Measurements from ENCODE around the gene EPHX1. TPM values are rescaled to one million over a fixed set of nuclear protein-coding genes. Genes with fewer than 3 reads are reported as not detected.
"Not testable (repeated sequence)": the region's sequence is repeated elsewhere in the genome, so short reads cannot be mapped to it uniquely, and the experiment has no call there.

Gene EPHX1
- total and polyA plus RNA-seq, 9 donors, result 17.5 to 43.2 (median 37.9) TPM

DNA sequence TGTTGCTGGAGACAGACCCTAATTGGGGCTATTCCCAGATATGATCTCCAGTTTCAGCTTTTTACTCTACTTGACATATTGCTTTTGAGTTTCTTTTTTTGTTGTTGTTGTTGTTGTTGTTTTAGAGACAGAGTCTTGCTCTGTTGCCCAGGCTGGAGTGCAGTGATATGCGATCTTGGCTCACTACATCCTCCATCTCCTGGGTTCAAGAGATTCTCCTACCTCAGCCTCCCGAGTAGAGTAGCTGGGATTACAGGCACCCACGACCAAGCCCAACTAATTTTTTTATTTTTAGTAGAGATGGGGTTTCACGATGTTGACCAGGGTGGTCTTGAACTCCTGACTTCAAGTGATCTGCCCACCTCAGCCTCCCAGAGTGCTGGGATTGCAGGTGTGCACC lies 33.6 kb upstream of the EPHX1 start:
- no peaks in the 10 kb centered on the region for H3K9me3 ChIP-seq (replicated peaks; ENCODE audit: control insufficient read depth, low read depth, low read length)
- WGBS (ENCODE audit: insufficient coverage), result 100% methylated on average over 1 of the region's 4 CpGs
- H3K36me3 ChIP-seq (ENCODE audit: control insufficient read depth, insufficient read depth, low read length), result peaks cover 7% of the 10 kb centered on the region
- DNase-seq, result no peak
- peaks cover 27% of the 10 kb centered on the region for H3K4me1 ChIP-seq (ENCODE audit: control insufficient read depth, insufficient read depth, low read length)
- H3K27ac ChIP-seq (ENCODE audit: low read length), result no peak overlapping the region
- peaks cover 2% of the 10 kb centered on the region for H3K27me3 ChIP-seq (ENCODE audit: control insufficient read depth, insufficient read depth, low read length)
- H3K4me3 ChIP-seq (ENCODE audit: low read length), result no peak overlapping the region

DNA sequence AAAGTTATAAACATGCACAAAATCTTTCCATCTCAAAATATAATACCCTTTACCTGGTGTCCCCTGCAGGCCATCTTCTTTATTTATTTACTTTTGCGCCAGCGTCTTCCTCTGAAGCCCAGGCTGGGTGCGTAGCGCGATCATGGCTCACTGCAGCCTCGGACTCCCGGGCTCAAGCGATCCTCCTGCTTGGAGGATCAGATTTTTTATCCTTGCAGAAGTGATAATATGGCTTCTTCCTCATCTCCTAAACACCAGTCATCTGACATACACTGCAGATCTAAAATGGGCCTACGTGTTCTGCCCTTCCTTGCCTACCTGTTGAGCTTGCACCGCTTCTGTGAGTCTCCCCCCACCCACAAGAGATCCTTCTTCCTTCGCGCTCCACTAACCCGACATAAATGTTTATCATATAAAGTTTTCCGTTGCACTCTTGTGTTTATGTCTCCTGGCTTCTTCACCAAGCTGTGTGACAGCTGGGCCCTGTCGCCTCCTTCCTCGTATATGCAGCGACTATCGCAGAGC lies 32.8 kb upstream of the EPHX1 start:
- peaks cover 2% of the 10 kb centered on the region for H3K27me3 ChIP-seq (ENCODE audit: control insufficient read depth, insufficient read depth, low read length)
- peaks cover 21% of the 10 kb centered on the region for H3K4me1 ChIP-seq (ENCODE audit: control insufficient read depth, insufficient read depth, low read length)
- peaks cover 7% of the 10 kb centered on the region for H3K36me3 ChIP-seq (ENCODE audit: control insufficient read depth, insufficient read depth, low read length)
- WGBS (ENCODE audit: insufficient coverage), result 10% methylated on average over 12 of the region's 18 CpGs
- peak overlapping the region; percentile 97 for H3K4me3 ChIP-seq (ENCODE audit: low read length)
- H3K27ac ChIP-seq (ENCODE audit: low read length), result peak overlapping the region; percentile 100
- no peaks in the 10 kb centered on the region for H3K9me3 ChIP-seq (replicated peaks; ENCODE audit: control insufficient read depth, low read depth, low read length)
- no peak for DNase-seq

DNA sequence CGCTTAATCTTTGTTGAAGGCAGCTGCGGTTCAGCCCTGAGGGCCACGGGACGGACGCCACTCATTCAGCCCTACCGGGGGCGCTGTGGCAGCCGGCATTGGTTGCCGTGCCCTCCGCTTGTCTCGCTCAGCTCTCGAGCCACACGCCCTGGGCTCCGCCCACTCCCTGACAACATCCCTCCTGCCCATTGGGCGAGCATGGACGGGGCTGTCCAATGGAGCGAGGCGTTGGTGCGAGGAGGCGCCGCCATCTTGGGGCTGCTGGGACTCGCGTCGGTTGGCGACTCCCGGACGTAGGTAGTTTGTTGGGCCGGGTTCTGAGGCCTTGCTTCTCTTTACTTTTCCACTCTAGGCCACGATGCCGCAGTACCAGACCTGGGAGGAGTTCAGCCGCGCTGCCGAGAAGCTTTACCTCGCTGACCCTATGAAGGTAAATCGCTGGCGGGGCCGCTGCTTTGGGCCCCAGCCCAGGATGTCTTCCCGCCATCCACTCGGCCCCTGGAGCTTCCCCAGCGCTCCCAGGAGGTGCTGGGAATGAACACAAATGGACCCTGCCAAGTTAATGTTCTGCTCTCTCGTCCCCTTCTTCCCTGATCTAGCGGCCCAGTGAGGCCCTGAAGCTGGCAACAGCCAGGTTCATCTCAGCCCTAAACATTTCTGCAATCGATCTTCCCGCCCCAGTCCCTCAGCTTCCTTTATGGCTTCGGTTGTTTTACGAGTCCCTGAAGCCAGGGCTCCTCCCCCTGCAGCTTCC lies 32.2 kb upstream of the EPHX1 start, which contains the start of gene SRP9:
TSS of gene SRP9 (plus strand) at position 244 of the 754 bp plus-strand sequence. CDS start at position 359, 115 bp downstream.
- peaks cover 20% of the 10 kb centered on the region for H3K4me1 ChIP-seq (ENCODE audit: control insufficient read depth, insufficient read depth, low read length)

DNA sequence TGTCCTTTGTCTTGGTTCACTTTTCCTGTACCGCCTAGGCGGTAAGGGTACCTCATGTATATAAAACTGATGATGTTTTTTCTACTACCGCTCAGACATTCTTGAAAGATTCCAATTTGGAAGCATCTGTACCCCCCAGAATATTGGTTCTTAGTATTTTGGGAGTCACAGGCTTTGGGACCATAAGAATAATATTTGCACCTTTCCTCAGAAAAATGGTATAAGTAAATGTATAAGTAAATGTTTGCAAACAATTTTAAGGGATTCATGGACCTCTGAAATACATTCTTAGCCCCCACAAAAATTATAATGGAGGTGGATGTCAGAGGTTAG lies 31.6 kb upstream of the EPHX1 start:
- no CpG with 5 or more reads among the region's 3 CpGs for WGBS (ENCODE audit: insufficient coverage)
- peak overlapping the region; percentile 100 for H3K27ac ChIP-seq (ENCODE audit: low read length)
- peaks cover 7% of the 10 kb centered on the region for H3K36me3 ChIP-seq (ENCODE audit: control insufficient read depth, insufficient read depth, low read length)
- H3K4me1 ChIP-seq (ENCODE audit: control insufficient read depth, insufficient read depth, low read length), result peaks cover 20% of the 10 kb centered on the region
- H3K27me3 ChIP-seq (ENCODE audit: control insufficient read depth, insufficient read depth, low read length), result peaks cover 1% of the 10 kb centered on the region
- peak overlapping the region; percentile 97 for H3K4me3 ChIP-seq (ENCODE audit: low read length)
- no peak for DNase-seq
- H3K9me3 ChIP-seq (replicated peaks; ENCODE audit: control insufficient read depth, low read depth, low read length), result no peaks in the 10 kb centered on the region

More for the DNA sequence above, 32.2 kb upstream of the EPHX1 start, which contains the start of gene SRP9:
- WGBS (ENCODE audit: insufficient coverage), result 0% methylated on average over 30 of the region's 46 CpGs
- H3K27me3 ChIP-seq (ENCODE audit: control insufficient read depth, insufficient read depth, low read length), result peaks cover 2% of the 10 kb centered on the region
- no peaks in the 10 kb centered on the region for H3K9me3 ChIP-seq (replicated peaks; ENCODE audit: control insufficient read depth, low read depth, low read length)
- peak within 1 kb of the TSS; percentile 97 for H3K4me3 ChIP-seq (ENCODE audit: low read length)
- peaks cover 7% of the 10 kb centered on the region for H3K36me3 ChIP-seq (ENCODE audit: control insufficient read depth, insufficient read depth, low read length)
- H3K27ac ChIP-seq (ENCODE audit: low read length), result peak within 1 kb of the TSS; percentile 100
- DNase-seq, result peak; percentile 99

DNA sequence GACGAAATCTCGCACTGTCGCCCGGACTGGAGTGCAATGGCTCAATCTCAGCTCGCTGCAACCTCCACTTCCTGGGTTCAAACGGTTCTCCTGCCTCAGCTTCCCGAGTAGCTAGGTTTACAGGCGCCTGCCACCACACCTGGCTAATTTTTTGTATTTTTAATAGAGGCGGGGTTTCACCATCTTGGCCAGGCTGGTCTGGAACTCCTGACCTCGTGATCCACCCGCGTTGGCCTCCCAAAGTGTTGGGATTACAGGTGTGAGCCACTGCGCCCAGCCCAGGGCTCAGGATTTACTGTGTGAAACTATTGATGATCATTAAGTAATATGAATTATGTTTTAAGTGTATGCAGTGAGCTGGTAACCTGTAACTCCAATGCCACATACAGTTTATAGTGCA lies 30.8 kb upstream of the EPHX1 start:
- H3K4me1 ChIP-seq (ENCODE audit: control insufficient read depth, insufficient read depth, low read length), result peaks cover 20% of the 10 kb centered on the region
- whole genome bisulfite sequencing (ENCODE audit: insufficient coverage), result 50% methylated on average over 9 of the region's 13 CpGs
- H3K27ac ChIP-seq (ENCODE audit: low read length), result not testable (repeated sequence)

DNA sequence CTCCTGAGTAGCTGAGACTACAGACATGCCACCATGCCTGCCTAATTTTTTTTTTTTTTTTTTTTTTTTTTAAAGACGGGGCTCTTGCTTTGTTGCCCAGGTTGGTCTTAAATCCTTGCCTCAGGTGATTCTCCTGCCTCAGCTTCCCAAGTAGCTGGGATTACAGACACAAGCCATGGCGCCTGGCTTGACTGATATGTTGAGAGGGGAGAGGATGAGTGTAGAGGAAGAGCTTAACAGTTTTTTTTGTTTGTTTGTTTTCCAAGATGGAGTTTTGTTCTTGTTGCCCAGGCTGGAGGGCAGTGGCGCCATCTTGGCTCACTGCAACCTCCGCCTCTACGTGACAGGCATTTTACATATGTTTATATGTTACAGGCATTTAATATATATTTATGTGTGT lies 29.8 kb upstream of the EPHX1 start:
- WGBS (ENCODE audit: insufficient coverage), result 100% methylated on average over 1 of the region's 5 CpGs
- Histone ChIP-seq H3K27me3 (ENCODE audit: control insufficient read depth, insufficient read depth, low read length) (no peaks in the 10 kb centered on the region), H3K4me3 (ENCODE audit: low read length) (no peak overlapping the region), H3K36me3 (ENCODE audit: control insufficient read depth, insufficient read depth, low read length) (peaks cover 13% of the 10 kb centered on the region), H3K4me1 (ENCODE audit: control insufficient read depth, insufficient read depth, low read length) (peaks cover 20% of the 10 kb centered on the region), H3K27ac (ENCODE audit: low read length) (no peak overlapping the region), H3K9me3 (replicated peaks; ENCODE audit: control insufficient read depth, low read depth, low read length) (no peaks in the 10 kb centered on the region)
- no peak for DNase-seq

More for the DNA sequence above, 30.8 kb upstream of the EPHX1 start:
- not testable (repeated sequence) for DNase-seq; H3K36me3 ChIP-seq (ENCODE audit: control insufficient read depth, insufficient read depth, low read length); H3K9me3 ChIP-seq (replicated peaks; ENCODE audit: control insufficient read depth, low read depth, low read length); H3K27me3 ChIP-seq (ENCODE audit: control insufficient read depth, insufficient read depth, low read length)
- peak overlapping the region; percentile 97 for H3K4me3 ChIP-seq (ENCODE audit: low read length)

DNA sequence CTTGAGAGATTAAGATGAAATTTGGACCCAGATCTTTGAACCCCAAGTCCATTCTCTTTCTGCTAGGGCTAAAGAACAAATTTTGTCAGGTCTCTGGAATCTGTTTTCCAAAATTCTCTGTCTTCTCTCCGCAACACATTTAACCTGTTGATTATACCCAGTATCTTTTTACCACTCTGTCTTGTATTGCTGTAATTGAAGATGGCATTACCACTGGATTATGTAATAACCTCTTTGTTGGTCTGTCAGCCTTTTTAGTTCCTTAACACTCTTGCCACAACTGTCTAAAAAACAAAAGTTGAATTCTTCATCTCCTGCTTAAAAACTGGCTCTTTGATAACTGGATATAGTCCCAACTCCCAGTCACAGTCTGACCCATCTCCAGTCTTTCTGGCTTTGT lies 29.3 kb upstream of the EPHX1 start:
- no peak overlapping the region for H3K27ac ChIP-seq (ENCODE audit: low read length)
- no peak for DNase-seq
- no CpG with 5 or more reads among the region's 1 CpG for WGBS (ENCODE audit: insufficient coverage)
- peaks cover 17% of the 10 kb centered on the region for H3K36me3 ChIP-seq (ENCODE audit: control insufficient read depth, insufficient read depth, low read length)
- peaks cover 20% of the 10 kb centered on the region for H3K4me1 ChIP-seq (ENCODE audit: control insufficient read depth, insufficient read depth, low read length)
- no peaks in the 10 kb centered on the region for H3K9me3 ChIP-seq (replicated peaks; ENCODE audit: control insufficient read depth, low read depth, low read length)
- no peak overlapping the region for H3K4me3 ChIP-seq (ENCODE audit: low read length)
- no peaks in the 10 kb centered on the region for H3K27me3 ChIP-seq (ENCODE audit: control insufficient read depth, insufficient read depth, low read length)

DNA sequence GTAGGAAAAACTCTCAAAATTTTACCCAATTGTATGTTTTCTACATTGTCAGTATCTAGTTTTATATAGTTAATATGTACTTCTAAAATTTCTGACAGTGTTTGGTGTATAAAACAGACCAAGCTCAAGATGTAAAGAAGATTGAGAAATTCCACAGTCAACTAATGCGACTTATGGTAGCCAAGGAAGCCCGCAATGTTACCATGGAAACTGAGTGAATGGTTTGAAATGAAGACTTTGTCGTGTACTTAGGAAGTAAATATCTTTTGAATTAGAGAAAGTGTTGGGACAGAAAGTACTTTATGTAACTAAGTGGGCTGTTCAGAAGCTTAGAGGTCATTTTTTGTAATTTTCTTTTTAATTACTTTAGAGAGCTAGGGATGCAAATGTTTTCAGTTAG lies 20.8 kb upstream of the EPHX1 start:
- H3K36me3 ChIP-seq (ENCODE audit: control insufficient read depth, insufficient read depth, low read length), result peaks cover 53% of the 10 kb centered on the region

DNA sequence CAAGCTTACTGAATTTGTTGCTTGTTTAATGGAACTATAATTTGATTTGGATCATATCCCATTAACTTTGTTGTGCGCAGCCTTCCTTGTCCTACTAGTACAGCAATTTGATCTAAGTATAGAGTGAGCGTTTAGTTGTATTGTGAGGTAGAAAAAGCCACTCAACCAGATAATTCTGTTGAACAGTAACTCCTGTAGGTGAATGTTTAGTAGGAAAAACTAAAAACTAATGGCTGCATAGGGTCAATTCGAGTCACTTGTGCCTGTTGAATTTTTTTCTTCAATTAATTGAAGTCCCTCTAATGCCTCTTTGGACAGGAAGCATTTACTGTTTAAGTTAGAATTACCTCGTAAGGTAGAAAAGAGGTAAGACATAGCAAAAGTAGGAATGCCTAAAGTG lies 15.0 kb upstream of the EPHX1 start:
- Histone ChIP-seq H3K36me3 (ENCODE audit: control insufficient read depth, insufficient read depth, low read length) (peaks cover 21% of the 10 kb centered on the region), H3K4me1 (ENCODE audit: control insufficient read depth, insufficient read depth, low read length) (no peaks in the 10 kb centered on the region), H3K27ac (ENCODE audit: low read length) (no peak overlapping the region), H3K27me3 (ENCODE audit: control insufficient read depth, insufficient read depth, low read length) (no peaks in the 10 kb centered on the region), H3K9me3 (replicated peaks; ENCODE audit: control insufficient read depth, low read depth, low read length) (peaks cover 7% of the 10 kb centered on the region), H3K4me3 (ENCODE audit: low read length) (no peak overlapping the region)
- no CpG with 5 or more reads among the region's 4 CpGs for WGBS (ENCODE audit: insufficient coverage)
- DNase-seq, result no peak

More for the DNA sequence above, 20.8 kb upstream of the EPHX1 start:
- not testable (repeated sequence) for H3K4me1 ChIP-seq (ENCODE audit: control insufficient read depth, insufficient read depth, low read length); H3K27me3 ChIP-seq (ENCODE audit: control insufficient read depth, insufficient read depth, low read length); H3K27ac ChIP-seq (ENCODE audit: low read length); DNase-seq; H3K9me3 ChIP-seq (replicated peaks; ENCODE audit: control insufficient read depth, low read depth, low read length); H3K4me3 ChIP-seq (ENCODE audit: low read length)
- WGBS (ENCODE audit: insufficient coverage), result no CpG with 5 or more reads among the region's 3 CpGs

DNA sequence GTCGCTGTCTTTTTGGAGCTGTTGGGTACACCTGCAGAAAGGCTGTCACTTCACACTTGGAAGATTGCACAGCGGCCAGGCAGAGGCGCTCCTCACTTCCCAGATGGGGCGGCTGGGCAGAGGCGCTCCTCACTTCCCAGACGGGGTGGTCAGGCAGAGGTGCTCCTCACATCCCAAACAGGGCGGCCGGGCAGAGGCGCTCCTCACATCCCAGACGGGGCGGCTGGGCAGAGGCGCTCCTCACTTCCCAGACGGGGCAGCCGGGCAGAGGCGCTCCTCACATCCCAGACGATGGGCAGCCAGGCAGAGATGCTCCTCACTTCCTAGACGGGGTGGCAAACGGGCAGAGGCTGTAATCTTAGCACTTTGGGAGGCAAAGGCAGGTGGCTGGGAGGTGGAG lies 13.8 kb upstream of the EPHX1 start:
- H3K36me3 ChIP-seq (ENCODE audit: control insufficient read depth, insufficient read depth, low read length), result peaks cover 15% of the 10 kb centered on the region
- not testable (repeated sequence) for H3K27ac ChIP-seq (ENCODE audit: low read length); H3K9me3 ChIP-seq (replicated peaks; ENCODE audit: control insufficient read depth, low read depth, low read length); H3K27me3 ChIP-seq (ENCODE audit: control insufficient read depth, insufficient read depth, low read length); H3K4me3 ChIP-seq (ENCODE audit: low read length); DNase-seq; H3K4me1 ChIP-seq (ENCODE audit: control insufficient read depth, insufficient read depth, low read length)
- 94% methylated on average over 9 of the region's 18 CpGs for WGBS (ENCODE audit: insufficient coverage)
